Sigmoid colon (tissue), 7 donors: ENCODE results near the gene ALDH3A2. TPM values are rescaled to one million over a fixed set of nuclear protein-coding genes. Genes with fewer than 3 reads are reported as not detected.

ENCODE experiments used
- DNase-seq: peaks from one replicate; pipeline ENCODE4 v3.0.0-alpha.2; 2019
- H3K27ac ChIP-seq, 4 donors: fragments of 200-600 bp; sonication (generic); one replicate each; pipeline ENCODE4 v1.5.1; 2016 to 2019; ENCODE audit warnings: mild to moderate bottlenecking in 1 of 4
- H3K27me3 ChIP-seq, 3 donors: fragments of 200-600 bp; sonication (generic); one replicate each; pipeline ENCODE4 v1.5.1; 2019; ENCODE audit warnings: mild to moderate bottlenecking in 1 of 3
- H3K36me3 ChIP-seq, 4 donors: fragments of 200-600 bp; sonication (generic); one replicate each; pipeline ENCODE4 v1.5.1; 2016 to 2019
- H3K4me1 ChIP-seq, 4 donors: fragments of 200-600 bp; sonication (generic); one replicate each; pipeline ENCODE4 v1.5.1; 2017 to 2019
- H3K4me3 ChIP-seq, 4 donors: fragments of 200-600 bp; sonication (generic); one replicate each; pipeline ENCODE4 v1.5.1; 2017 to 2019; ENCODE audit warnings: mild to moderate bottlenecking in 2 of 4, moderate library complexity in 1 of 4
- H3K9me3 ChIP-seq, 4 donors: fragments of 200-600 bp in 3 of 4; sonication (generic) in 3 of 4; one replicate each; pipeline versions ENCODE4 v1.5.1 to v1.6.1; 2013 to 2019
- CTCF ChIP-seq, 4 experiments: fragments of 450-650 bp in 3 of 4; fragments of 200-600 bp in 1 of 4; IDR thresholded peaks; one replicate each; pipeline ENCODE4 v1.5.1; 2016 to 2019; ENCODE audit warnings: antibody characterized with exemption in 4 of 4, mild to moderate bottlenecking in 3 of 4, moderate library complexity in 2 of 4
- EP300 ChIP-seq, 4 donors: sonication (generic); formaldehyde crosslinking; IDR thresholded peaks; one replicate each; pipeline ENCODE4 v1.6.1; 2017; ENCODE audit warnings: antibody characterized with exemption in 4 of 4
- POLR2A ChIP-seq, 2 donors: fragments of 450-650 bp; IDR thresholded peaks; one replicate each; pipeline ENCODE4 v1.6.1; 2016; ENCODE audit warnings: antibody characterized with exemption in 2 of 2, mild to moderate bottlenecking in 2 of 2, moderate library complexity in 2 of 2
- POLR2AphosphoS5 ChIP-seq, 4 donors: sonication (generic); formaldehyde crosslinking; IDR thresholded peaks; one replicate each; pipeline ENCODE4 v1.6.1; 2017; ENCODE audit warnings: antibody characterized with exemption in 4 of 4
- WGBS, 2 donors: extraction: QIAGEN DNeasy Blood & Tissue Kit; methylation state at CpG; one replicate each; pipeline ENCODE4 v1.1.7; 2013; 5-methylcytosine and 5-hydroxymethylcytosine counted together
- intact Hi-C: fragments of 100-400 bp; cut with DNase I; formaldehyde crosslinking; loops from one replicate; pipeline ENCODE4 v1.15.1; 2023
- polyA plus RNA-seq, 3 donors: library from polyadenylated mRNA; stranded (reverse); fragments of 200-250 nt; gene quantifications; one replicate each; pipeline ENCODE4 v1.2.3, GENCODE V29; 2013
- total RNA-seq, 4 donors: library from RNA; depleted of rRNA; stranded (reverse); fragments of >200 nt; gene quantifications; one replicate each; pipeline ENCODE4 v1.1.0, GENCODE V29; 2016
- donor health status: healthy with polysubstance abuse.
- donor health status: Bipolar disorder and iron deficiency.
- donor health status: healthy.

Gene ALDH3A2
- total and polyA plus RNA-seq, 7 donors: 45.0 to 104 (median 58.6) TPM

- Histone ChIP-seq H3K4me3 (no peak overlapping the region), H3K4me1 (peaks cover 0 to 19% (median 0%) of the 10 kb centered on the region in 4 donors), H3K27me3 (no peaks in the 10 kb centered on the region), H3K36me3 (peaks cover 10 to 79% (median 21%) of the 10 kb centered on the region in 4 donors), H3K9me3 (no peaks in the 10 kb centered on the region), H3K27ac (no peak overlapping the region)
- WGBS, 2 donors: 94 to 98% methylated on average over 7 of the region's 7 CpGs
- no peak for DNase-seq
- intact Hi-C loops: no loop called here
- TF ChIP-seq POLR2AphosphoS5 (IDR thresholded peaks at IDR 0.05): no peak
- no peak for TF ChIP-seq CTCF (IDR thresholded peaks at IDR 0.05)
- no peak for TF ChIP-seq POLR2A (IDR thresholded peaks at IDR 0.05)
- no peak for TF ChIP-seq EP300 (IDR thresholded peaks at IDR 0.05)
Observed at GRCh38 chr17:19659366-19660177, 11.0 kb downstream of the ALDH3A2 start.

GRCh38 chr17:19660219-19660870 lies 11.8 kb downstream of the ALDH3A2 start:
- H3K4me1 ChIP-seq: peaks cover 0 to 22% (median 0%) of the 10 kb centered on the region in 4 donors
- peaks cover 10 to 79% (median 21%) of the 10 kb centered on the region in 4 donors for H3K36me3 ChIP-seq
- 23 to 73% methylated on average over 6 of the region's 6 CpGs for WGBS, 2 donors
- no peak for DNase-seq
- H3K9me3 ChIP-seq: no peaks in the 10 kb centered on the region
- H3K27ac ChIP-seq: no peak overlapping the region
- no peaks in the 10 kb centered on the region for H3K27me3 ChIP-seq
- TF ChIP-seq POLR2AphosphoS5 (IDR thresholded peaks at IDR 0.05) (no peak), CTCF (IDR thresholded peaks at IDR 0.05) (no peak), EP300 (IDR thresholded peaks at IDR 0.05) (no peak), POLR2A (IDR thresholded peaks at IDR 0.05) (no peak)
- no peak overlapping the region for H3K4me3 ChIP-seq
- intact Hi-C loops: no loop called here

GRCh38 chr17:19661121-19661520 lies 12.6 kb downstream of the ALDH3A2 start:
- Histone ChIP-seq H3K27ac (no peak overlapping the region), H3K27me3 (no peaks in the 10 kb centered on the region), H3K4me1 (peaks cover 0 to 22% (median 0%) of the 10 kb centered on the region in 4 donors), H3K4me3 (no peak overlapping the region), H3K36me3 (peaks cover 10 to 79% (median 17%) of the 10 kb centered on the region in 4 donors), H3K9me3 (no peaks in the 10 kb centered on the region)
- TF ChIP-seq POLR2A (IDR thresholded peaks at IDR 0.05): no peak
- intact Hi-C loops: no loop called here
- WGBS, 2 donors: 93% methylated on average over 3 of the region's 3 CpGs
- no peak for DNase-seq

- peaks cover 9 to 63% (median 10%) of the 10 kb centered on the region in 4 donors for H3K36me3 ChIP-seq
- intact Hi-C loops: no loop called here
Observed at GRCh38 chr17:19663097-19663496, 14.5 kb downstream of the ALDH3A2 start.

More at GRCh38 chr17:19663097-19663496, 14.5 kb downstream of the ALDH3A2 start:
- no peak overlapping the region for H3K4me3 ChIP-seq
- H3K9me3 ChIP-seq: no peaks in the 10 kb centered on the region
- 93 to 95% methylated on average over 6 of the region's 6 CpGs for WGBS, 2 donors
- H3K4me1 ChIP-seq: peaks cover 0 to 16% (median 0%) of the 10 kb centered on the region in 4 donors
- H3K27me3 ChIP-seq: no peaks in the 10 kb centered on the region
- no peak for DNase-seq
- TF ChIP-seq EP300 (IDR thresholded peaks at IDR 0.05) (no peak), POLR2AphosphoS5 (IDR thresholded peaks at IDR 0.05) (no peak), CTCF (IDR thresholded peaks at IDR 0.05) (no peak), POLR2A (IDR thresholded peaks at IDR 0.05) (no peak)
- no peak overlapping the region for H3K27ac ChIP-seq
